KG1 (cell line): ENCODE measurements around the gene LRRC56.
A peak's percentile ranks its signal among the peaks of the same experiment; 100 is the strongest.
"Not testable (repeated sequence)": the region's sequence is repeated elsewhere in the genome, so short reads cannot be mapped to it uniquely, and the experiment has no call there.

Experiments
- DNase-seq: peaks from one replicate; lab custom pipeline; 2025; lab: John Stamatoyannopoulos, UW

LRRC56 gene

DNA sequence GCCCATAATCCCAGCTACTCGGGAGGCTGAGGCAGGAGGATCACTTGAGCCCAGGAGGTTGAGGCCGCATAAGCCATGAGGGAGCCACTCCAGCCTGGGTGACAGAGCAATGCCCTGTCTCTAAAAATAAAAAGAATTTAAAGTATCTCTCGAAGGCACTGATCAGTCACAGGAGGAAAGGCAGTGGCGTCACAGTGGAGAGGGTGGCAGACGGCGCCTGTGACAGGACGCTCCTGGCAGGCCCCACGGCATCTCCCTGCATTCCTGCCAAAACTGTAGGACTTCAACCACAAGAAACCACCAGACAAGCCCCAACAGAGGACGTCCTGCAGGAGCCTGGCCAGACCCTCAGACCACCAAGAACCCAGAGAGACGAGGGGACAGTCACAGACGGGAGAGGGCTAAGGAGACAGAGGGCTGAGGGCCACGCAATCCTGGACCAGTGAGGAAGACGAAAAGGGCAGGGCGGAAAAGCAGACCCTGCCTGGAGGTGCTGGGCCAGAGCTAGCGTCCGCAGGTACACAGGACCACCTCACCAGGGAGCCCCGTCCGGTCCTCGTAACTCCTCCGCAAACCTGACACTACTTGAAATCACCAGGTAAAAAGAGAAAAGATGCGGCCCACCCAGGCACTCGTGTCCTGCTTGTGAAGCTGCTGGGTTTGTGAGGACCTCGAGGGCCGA lies 36.2 kb upstream of the LRRC56 start:
- no peak for DNase-seq

DNA sequence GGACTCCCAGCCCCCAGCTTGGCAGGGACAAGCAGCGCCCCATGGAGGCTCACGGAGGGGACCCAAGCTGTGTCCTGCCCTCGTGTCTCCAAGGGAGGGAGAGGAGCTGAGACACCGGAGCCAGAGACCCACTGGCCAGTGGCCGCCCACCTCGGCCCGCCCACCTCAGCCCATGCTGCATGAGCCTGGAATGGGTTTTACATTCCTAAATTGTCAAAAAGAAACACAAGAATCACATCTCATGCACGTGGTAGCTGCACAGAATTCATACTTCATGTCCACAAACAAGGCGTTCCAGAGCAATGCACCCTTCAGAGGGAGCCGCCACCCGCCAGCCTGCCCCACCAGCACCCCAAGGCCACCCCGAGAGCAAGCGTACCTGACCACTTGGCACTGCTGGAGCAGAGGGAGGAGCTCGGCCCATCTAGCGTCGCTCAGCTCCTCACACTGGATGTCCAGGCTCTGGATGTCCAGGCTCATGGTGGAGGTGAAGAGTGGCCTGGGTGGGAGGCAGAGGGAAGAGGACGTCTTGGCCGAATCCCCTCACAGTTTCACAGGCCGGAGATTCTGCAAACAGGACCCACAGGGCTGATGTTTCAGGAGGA lies 35.5 kb upstream of the LRRC56 start:
- DNase-seq = no peak

DNA sequence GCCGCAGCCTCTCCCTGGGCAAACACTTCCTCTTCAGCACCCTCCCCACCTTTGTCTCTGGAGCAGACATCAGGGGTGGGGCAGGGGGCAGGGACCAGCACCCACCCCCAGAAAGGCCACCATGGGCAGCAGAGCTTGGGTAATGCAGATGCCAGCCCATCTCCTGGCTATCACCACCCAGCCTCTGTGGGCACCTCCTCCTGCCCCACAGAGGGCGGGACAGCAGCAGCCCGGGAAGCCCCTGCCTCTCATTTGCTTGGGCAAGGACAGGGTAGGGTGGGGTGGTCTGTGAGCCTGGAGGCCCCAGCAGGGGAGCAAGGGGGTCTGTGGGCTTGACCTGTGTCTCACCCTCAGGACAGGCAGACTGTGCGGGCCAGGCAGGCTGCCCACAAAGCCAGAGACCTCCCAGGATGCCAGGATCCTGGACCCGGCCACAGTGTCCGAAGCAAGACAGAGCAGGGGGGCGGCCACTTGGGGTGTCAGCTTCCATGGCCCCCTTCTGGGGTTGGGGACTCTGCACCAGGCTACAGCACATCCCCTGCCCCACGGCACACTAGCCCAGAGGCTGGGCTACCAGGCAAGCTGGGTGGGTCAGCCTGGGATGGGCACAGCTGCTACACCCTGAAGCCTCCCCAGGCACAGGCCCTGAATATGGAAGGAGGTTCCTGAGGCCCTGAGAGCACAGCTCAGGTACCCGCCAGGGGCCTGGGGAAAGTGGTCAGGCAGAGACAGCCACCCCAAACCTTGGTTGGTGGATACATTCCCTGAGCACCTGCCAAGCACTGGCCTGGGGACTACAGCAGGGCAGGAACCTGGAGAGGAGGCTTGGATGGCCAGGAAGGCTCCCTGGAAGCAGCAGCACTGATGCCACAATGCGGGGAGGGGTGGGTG lies 34.8 kb upstream of the LRRC56 start:
- no peak for DNase-seq

DNA sequence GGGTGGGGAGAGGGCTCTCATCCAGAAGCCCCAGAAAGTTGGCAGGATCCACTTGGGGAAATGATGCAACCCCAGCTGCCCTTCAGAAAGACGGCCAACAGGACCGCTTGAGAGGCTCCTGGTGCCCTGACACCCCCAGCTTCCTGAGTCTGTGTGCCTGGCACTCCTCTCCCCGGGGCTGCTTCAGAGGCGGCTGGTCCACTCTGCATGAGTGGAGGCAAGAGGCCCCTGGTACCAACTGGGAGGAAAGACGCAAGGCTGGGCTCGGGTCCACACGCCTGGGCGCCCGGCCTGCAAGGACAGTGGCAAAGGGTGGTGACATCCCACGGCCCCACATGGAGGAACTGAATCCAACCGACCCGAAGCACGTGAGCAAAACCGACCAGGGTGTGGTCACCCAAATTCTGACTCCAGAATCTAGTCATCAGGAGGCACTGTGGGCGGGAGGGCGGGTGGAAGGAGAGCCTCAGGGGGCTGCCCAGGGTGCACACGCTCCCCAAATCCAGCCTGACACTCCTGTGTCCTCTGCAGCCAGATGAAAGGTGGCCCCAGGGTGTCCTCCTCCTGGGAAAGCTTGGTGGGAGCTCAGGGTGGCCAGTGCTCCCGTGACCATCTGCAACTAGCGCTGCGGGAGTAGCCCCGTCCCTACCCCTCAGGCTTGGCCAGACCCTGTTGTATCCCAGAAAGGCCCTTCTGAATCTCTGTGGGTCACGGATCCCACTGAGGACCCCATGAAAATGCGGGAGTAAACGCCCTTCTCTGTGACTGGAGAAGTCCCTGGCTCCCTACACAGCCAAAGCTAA lies 33.9 kb upstream of the LRRC56 start:
- DNase-seq = no peak

DNA sequence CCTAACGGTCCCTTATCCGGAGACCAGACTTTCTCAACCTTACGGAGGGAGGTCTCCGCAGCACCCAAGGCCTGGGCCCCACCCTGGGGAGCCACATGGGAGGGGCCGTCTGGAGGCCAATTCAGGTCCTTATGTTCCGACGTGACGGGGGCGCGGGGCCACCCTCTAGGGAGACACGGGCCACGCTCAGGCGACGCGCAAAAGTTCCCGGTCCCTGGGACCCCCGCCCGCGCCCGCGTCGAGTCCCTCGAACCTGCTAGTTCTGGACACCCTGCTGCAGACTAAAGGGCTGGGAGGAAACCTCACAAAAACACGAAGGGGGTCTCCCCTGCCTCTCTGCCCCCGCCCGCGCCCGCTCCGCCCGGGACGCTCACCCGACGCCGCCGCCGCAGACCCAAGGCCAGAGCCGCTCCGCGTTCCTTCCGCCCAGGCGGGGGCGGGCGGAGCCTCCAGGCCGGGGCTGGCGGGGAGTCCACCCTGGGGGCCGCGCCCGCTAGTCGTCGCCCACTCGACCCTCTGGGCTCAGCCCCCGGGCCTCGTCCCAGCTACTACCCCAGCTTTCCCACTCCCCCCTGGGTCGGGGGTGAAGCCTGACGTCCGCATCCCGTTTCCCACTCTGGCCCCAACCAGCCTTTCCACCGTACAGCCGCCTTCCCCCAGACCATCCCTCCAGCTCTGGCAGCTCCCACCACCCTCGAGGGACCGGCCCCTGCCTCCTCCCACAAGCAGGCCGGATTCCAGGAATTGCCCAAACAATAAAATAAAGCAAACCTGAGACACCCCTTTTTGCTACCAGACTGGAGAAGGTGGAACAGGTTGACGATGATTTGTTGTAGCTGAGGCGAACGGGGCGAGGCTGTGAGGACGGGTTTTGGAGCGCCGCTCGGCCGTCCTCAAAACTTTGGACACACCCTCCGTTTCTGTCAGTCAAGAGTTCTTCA lies 33.0 kb upstream of the LRRC56 start:
- DNase-seq = no peak

DNA sequence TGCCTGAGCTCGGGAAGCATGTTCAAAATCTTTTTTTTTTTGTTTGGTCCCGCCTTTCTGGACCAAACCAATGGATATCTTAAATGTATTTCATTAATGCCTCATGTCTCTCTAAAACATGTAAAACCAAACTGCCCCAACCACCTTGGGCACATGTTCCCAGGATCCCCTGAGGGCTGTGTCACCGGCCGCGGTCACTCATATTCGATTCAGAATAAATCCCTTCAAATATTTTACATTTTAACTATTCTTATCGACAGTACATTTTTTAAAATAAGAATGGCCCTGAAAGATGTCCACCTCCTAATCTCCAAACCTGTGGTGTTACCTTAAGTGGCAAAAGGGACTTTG lies 32.4 kb upstream of the LRRC56 start:
- DNase-seq = no peak

DNA sequence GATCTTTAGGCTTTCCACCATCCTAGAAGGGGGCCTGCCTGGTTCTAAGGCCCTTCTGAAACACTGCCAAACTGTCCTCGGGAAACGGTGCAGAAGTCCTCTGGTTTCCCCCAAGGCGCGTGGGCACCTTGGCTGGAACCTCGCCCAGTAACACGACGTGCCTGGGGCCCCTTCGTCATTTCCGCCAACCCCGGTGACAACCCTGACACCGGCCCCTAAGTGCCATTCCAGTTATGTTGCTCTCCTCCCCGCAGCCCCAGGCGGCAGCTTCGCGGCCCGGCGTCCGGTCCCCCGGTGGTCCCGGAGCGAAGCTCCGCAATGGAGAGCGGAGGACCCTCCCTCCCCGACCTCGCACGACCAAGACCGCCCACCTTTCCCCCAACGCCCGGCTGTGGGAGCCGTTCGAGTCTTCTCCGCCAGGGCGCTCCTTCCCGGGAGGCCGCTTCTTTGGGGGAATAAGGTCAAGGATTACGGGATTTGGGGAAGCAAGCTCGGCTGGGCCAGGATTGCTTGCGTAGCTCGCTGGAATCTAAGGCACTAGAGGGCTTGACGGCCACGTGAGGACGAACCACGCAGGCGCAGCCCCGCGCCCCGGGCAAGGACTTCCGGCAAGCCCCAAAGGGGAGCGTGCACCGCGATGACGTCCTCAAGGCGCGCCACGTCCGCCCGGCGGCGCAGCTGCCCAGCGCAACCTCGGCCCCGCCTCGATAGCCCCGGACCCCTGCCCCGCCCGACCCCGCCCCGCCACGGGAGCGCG lies 30.9 kb upstream of the LRRC56 start:
- DNase-seq = peak; percentile 96

DNA sequence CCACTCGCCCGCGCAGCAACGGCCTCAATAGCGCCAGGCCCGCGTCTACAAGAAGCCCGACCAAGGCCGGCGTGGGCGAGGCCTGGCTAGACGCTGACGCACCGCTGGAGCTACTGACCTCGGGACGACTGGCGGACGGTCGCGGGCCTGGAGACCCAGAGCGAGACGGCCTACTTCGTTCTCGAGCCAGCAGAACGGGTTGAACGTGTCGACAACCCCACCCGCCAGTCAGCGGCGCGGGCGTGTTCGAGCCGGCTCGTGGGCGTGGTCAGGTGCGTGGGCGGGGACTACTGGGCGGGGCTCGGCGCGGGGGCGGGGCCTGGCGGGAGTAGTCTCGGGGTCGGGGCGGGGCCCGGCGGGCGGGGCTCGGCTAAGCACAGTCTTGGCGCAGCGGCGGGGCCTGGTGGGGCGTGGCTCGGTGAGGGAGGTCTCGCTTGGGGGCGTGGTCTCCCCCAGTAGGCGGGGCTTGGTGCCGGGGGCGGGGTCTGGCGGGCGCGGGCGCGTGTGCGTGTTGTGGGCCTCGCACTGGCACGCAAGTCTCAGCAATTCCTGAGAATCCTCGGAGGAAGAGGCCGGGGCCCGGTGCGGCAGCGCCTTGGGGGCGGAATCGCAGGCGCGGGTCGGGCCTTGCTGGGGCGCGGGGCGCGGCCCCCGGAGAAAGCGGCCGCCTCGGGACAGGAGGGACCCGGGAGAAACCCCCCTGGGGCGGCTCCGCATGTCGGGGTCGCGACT lies 30.2 kb upstream of the LRRC56 start, which contains the start of gene RNH1:
Gene RNH1, minus strand, starts transcription at position 248 of the 732 bp plus-strand sequence. CDS start 5,080 bp downstream, outside the sequence.
- DNase-seq = peak; percentile 51

DNA sequence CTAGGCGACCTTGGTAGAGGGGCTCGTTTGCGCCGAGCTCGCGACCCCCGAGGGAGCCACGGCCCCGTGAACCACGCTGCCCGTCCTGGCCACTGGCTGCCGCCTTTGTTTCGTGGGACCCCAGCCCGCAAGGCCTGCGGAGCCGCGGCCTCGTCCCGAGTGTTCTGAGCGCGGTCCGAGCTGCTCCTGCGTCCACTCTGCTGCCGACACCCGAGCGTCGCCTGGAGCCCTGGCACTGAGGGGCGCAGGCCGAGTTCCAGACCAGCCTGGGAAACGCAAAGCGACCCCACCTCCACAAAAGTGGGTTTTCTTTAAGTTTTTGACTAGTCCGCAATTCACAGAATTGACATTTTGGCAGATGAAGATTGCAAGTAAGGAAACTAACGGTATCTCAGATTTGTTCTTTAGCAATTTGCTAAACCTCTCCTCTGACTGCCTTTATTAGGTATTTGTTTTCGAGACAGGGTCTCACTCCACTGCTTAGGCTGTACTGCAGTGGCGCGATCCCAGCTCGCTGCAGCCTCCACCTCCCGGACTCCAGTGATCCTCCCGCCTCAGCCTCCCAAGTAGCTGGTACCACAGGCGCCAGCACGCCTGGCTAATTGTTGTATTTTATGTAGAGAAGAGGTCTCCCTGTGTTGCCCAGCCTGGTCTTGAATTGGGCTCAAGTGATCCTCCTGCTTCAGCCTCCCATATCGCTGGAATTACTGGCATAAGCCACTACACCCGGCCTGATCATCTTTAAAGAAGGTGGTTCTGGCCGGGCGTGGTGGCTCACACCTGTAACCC lies 29.4 kb upstream of the LRRC56 start:
- no peak for DNase-seq

DNA sequence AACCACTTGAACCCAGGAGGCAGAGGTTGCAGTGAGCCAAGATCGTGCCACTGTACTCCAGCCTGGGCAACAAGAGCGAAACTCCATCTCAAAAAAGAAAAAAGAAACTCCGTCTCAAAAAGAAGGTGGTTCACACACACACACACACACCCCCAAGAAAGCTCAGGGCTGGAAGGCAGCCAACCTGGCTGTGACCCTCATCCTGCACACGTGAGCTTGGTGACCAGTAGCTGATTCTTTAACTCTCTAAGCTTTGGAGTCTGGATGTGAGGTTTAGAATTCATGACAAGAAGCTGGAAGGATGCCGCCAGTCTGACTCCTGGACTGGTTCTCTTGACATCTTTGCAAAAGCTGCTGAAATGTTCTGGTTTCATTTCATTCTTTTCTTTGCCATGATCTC lies 28.4 kb upstream of the LRRC56 start:
- DNase-seq = no peak

DNA sequence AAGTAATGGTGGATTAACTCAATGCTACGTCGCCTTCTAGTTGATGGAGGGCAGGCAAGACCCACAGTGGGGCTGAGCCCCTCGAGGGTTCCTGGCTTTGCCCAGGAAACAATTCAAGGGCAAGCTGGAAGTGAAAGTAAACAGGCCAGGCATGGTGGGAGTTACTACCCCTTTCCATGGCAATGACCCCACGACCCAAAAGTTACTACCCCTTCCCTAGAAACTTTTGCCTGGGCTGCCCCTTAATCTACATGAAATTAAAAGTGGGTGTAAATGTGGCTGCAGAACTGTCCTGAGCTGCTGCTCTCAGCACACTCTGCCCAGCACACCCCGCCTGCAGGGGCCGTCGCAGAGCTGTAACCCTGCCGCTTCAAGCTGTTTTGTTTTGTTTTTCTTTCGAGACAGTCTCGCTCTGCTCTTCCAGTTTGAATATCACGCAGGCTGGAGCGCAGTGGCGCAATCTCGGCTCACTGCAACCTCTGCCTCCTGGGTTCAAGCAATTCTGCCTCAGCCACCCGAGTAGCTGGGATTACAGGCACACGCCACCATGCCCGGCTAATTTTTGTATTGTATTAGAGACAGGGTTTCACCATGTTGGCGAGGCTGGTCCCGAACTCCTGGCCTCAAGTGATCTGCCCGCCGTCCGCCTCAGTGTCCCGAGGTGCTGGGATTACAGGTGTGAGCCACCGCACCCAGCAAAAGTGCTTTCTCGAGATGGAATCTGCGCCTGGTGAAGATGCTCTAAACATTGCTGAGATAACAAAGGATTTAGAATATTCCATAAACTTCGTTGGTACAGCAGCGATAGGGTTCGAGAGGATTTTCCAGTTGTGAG lies 24.3 kb upstream of the LRRC56 start:
- no peak for DNase-seq

DNA sequence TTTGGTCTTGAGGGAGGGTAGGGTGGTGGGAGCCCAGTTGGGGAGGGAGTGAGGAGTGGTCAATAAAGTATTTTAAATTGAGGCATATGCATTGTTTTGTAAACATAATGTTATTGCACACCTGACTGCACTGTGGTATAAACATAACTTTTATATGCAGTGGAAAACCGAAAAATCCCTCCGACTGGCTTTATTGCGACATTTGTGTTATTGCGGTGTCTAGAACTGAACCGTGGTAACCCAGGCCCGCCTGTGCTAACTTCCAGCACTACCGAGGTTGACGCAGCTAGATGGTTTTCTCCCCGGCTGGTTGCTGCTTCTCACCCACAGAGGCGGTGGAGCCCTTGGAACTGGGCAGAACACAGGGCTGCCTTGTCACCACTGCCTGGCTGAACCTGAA lies 22.7 kb upstream of the LRRC56 start:
- no peak for DNase-seq

DNA sequence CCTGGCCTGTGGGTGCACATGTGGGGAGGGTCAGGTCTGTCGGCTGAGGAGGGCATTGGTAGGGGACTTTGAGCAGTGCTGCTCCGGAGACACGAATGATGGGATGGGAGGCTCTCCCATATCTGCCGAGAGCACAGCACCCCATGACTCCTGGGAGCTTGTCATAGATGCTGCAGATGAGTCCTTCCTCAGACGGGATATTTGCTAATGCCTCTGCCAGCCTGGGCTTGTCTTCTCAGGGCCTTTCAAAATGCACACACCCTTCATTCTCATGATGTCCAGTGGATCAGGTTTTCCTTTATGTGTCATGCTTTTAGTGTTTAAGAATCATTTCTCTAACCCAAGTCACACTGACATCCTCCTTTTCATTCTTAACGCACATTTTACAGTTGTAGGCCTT lies 22.2 kb upstream of the LRRC56 start:
- DNase-seq = no peak

DNA sequence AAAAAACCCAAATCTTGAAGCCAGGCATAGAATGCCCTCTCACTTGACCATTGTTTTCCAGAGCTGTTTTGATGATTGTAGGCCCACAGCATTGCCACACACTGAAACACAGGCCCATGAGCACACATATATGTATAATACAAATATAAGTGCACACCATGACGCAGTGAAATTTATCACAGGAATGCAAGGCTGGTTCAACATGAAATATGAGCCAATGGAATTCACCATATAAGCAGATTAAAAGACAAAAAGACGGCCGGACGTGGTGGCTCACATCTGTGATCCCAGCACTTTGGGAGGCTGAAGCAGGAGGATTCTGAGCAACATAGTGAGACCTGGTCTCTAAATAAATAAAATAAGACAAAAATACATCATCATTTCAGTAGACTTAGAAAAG lies 20.9 kb upstream of the LRRC56 start:
- no peak for DNase-seq

DNA sequence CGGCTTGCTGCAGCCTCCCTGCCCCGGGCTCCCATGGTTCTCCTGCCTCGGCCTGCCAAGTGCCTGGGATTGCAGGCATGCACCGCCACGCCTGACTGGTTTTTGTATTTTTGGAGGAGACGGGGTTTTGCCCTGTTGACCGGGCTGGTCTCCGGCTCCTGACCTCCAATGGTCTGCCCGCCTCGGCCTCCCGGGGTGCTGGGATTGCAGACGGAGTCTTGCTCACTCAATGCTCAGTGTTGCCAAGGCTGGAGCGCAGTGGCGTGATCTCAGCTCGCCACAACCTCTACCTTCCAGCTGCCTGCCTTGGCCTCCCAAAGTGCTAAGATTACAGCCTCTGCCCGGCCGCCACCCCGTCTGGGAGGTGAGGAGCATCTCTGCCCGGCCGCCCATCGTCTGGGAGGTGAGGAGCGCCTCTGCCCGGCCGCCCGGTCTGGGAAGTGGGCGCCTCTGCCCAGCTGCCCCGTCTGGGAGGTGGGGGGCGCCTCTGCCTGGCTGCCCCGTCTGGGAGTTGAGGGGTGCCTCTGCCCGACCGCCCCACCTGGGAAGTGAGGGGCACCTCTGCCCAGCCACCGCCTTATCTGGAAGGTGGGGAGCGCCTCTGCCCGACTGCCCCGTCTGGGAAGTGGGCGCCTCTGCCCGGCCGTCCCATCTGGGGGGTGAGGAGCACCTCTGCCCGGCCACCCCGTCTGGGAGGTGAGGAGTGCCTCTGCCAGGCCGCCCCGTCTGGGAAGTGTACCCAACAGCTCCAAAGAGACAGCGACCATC lies 20.2 kb upstream of the LRRC56 start:
- not testable (repeated sequence) for DNase-seq

DNA sequence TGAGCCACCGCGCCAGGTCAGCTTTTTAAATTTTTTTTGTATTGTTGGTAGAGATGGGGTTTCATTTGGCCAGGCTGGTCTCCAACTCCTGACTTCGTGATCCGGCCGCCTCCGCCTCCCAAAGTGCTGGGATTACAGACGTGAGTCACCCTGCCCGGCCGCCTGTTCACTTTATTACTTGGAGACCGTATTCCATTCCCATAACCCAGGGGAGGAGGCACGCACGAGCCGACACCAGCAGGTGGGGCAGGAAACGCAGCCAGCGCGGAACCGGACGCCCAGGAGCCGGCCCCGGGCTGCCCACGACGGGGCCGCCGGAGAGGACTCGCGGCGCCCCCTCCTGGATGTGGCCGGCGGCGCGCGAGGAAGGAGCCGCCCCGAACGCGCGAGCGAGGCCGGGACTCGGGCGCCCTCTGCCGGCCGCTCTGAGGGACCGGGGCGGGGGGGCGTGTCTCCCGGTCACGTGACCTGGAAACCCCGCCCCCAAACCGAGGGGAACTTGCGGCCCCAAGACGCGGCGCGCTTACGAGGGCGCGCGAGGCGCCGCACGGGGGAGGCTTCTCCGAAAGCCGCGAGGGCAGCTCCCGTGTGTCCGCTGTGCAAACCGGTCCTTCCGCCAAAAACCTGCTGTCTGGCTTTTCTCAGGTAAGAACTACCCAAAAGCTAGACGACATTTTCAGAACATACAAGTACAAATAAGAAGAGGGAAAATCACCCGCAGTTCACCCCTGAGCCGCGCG lies 18.7 kb upstream of the LRRC56 start:
- DNase-seq = no peak
